Activated naive CD8-positive, alpha-beta T cell treated with anti-CD3 and anti-CD28 coated beads, Interleukin-2, amount 50 U/mL, for 16 hours (primary cell): ENCODE results near the gene CUL5.

ENCODE experiments used
- DNase-seq: peaks from one replicate; pipeline ENCODE4 v3.0.0-alpha.2; 2020; ENCODE audit warnings: low read depth, low spot score

The CUL5 gene

GRCh38 chr11:108008656-108009496 is at the start of gene CUL5:
CUL5 (plus strand) TSS chr11:108008898; CDS start chr11:108009349, 451 bp downstream.
- peak; percentile 75 for DNase-seq

DNA sequence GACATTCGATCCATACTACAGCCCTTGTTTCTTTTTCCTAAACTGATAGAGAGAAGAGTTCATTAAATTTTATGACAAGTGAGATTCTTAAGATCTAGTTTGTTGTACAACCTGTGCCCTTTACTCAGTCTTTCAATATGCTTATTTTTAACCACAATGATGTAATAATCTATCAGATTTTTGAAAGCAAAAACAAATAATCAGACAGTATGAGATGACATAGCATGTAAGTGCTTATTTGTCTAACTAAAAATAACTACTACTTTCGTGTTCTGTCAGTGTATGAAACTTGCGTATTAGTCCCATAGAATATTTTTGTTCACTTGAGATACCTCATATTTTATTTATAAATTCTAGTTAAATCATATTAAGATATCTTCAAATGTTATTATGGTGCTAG is 47.2 kb upstream of the CUL5 start:
- no peak for DNase-seq

- no peak for DNase-seq
These were observed 46.5 kb upstream of the CUL5 start for GRCh38 chr11:107962181-107962580.

DNA sequence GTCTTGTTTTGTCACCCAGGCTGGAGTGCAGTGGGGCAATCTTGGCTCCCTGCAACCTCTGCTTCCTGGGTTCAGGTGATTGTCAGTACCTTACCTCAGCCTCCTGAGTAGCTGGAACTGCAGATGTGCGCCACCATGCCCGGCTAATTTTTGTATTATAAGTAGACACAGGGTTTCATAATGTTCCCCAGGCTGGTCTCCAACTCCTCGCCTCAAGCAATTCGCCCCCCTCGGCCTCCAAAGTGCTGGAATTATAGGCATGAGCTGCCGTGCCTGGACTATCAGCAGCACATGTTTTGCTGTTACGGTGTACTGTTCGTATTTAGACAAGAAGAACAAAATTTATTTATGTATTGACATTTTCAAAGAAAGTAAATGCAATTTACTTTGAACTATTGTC is 45.6 kb upstream of the CUL5 start:
- DNase-seq, result no peak

- no peak for DNase-seq
These were observed 39.5 kb upstream of the CUL5 start for GRCh38 chr11:107969219-107969618.

- no peak for DNase-seq
These were observed 38.6 kb upstream of the CUL5 start for GRCh38 chr11:107970049-107970448.

DNA sequence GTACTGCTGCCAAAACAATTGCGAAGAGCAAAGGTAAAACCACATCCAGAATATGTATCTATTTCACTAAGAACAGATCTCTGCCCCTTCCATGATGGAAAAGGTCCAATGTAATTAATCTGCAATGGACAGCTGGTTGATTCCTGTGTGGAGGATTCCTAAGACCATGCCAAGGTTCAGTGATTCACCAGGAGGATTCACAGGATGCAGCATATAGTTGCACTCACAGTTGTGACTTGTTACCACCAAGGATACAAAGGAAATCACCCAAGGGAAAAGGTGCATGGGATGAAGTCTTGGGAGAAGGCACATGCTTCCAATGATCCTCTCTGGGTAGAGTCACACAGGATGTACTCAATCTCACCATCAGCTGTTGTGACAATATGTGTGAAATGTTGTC is 35.1 kb upstream of the CUL5 start:
- no peak for DNase-seq

DNA sequence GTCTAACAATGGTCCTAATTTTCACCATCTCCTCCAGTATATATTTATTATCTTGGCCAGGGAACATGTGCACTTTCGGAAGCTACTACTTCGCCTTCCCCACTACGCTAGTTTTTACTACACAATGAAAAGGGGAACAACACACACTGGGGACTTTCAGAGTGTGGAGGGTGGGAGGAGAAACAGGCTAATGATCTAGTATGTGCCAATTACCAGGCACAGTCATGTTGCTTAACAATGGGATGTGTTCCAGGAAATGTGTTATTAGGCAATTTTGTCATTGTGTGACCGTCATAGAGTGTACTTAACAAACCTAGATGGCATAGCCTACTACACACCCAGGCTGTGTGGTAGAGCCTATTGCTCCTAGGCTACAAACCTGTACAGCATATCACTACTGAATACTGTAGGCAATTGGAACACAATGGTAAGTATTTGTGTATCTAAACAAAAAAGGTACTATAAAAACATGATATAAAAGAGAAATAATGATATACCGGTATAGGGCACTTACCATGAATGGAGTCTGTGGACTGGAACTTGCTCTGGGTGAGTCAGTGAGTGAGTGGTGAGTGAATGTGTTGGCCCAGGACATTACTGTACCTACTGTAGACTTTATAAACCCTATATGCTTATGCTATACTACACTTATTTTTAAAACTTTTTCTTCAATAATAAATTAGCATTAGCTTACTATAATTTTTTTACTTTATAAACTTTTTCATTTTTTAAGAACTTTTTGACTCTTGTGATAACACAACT is 20.1 kb upstream of the CUL5 start:
- DNase-seq, result no peak

DNA sequence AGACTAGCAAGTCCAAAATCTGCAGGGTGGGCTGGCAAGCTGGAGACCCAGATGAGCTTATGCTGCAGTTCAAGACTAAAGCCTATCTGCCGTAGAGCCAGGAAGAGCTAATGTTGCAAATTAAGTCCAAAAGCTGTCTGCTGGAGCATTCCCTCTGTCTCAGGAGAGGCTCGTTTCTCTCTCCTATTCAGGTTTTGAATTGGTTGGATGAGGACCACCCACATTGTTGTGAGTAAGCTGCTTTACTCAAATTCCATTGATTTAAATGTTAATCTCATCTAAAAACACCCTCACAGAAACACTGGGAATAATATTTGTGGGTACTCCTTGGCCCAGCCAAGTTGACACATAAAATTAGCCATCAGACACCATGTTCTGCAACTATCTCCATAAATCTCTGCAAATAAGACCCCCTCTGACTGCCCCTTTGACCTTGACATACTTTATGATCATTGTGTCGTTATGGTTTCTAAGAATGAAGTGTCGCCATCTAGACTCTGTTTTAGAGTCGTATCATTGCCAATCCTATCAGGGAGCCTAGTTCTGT is 16.8 kb upstream of the CUL5 start:
- DNase-seq, result no peak

DNA sequence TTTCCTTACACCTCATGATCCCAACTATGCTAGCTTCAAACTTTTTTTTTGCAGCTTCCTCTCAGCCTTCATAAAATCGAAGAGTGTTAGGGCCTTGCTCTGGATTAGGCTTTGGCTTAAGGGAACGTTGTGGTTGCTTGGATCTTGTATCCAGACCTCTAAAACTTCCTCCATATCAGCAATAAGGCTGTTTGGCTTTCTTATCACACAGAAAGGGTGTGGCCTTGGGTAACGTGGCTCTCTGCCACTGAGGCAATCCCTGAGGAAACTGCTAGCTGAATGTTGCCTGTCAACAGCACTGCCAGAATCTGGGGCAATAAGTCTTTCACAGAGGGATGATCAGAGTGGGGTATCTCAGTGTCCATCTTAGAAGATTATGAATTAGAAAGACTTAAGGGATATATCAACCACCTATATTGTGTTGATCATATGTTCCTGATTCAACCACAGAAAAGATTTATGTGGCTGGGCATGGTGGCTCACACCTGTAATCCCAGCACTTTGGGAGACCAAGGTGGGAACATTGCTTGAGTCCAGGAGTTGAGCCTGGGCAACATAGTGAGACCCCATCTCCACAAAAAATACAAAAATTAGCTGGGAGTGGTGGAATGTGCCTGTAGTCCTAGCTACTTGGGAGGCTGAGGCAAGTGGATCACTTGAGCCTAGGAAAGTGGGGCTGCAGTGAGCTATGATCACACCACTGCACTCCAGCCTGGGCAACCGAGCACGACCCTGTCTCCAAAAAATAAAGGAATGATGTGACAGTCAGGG is 12.5 kb upstream of the CUL5 start:
- no peak for DNase-seq

- no peak for DNase-seq
These were observed 9.9 kb upstream of the CUL5 start for GRCh38 chr11:107998761-107999160.

DNA sequence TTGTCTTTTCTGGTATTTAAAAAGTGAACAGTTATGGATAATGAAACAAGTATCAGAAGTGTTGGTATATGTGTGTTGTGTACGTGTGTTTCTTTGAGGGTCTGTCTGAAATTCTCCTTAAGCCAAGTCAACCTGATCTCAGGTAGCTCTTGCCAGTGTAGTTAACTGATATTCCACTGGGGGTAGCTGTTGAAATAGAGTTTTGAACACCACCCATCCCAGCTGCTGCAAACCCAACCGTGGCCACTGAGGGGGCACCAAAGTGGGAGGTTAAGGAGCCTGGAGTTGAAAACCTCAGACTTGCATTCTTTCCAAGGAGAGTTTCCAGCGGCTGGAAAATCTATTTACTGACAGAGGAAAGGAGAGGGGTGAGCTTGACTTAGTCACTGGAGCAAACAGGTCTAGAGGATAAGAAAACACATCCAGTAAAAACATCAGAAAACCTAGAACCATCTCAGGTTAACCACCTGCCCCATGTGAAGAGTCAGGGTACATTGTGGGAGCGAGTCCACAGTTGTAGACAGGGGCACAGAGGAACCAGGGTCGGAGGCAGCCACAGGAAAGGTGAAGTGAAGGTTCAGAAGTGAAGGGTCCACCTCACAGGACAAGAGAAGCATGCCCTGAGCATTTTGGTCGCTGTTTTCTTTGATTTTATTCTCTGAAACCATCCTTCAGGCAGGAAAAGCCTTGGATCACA is 8.8 kb upstream of the CUL5 start:
- no peak for DNase-seq

DNA sequence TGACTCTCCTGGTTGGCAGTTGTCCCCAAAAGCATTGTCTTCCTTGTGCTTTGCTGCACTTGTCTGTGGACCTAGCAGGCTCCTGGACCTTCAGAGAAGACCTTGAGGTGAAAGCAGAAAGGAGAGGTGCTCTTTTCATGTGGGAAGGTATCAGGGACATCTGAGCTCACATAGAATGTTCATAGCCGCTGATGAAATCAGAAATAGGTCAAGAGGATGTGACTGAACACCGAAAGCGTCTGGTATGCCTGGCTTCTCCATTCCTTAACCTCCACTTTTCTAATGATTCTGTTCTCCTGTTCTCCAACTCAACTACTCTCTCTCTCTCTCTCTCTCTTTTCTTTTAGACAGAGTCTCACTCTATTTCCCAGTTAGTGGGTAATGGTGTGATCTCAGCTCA is 6.2 kb upstream of the CUL5 start:
- no peak for DNase-seq

DNA sequence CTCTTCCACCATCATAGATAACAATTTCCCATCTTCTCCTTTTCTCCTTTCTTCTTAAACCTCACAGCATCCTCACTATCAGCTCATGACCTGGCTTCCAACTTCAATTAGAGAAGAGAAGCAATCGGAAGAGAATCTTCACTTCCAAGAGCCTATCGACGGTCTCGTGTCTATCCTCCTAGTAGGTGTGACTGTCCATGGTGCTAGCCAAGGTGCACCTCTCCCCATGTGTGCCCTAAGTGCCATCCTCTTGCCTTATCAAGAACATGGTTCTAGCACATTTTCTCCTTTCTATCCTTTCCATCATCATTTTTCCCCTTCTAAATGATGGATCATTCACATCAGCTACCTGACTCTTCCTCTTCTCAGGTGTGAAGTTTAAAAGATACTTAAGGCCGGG is 5.1 kb upstream of the CUL5 start:
- no peak for DNase-seq

GRCh38 chr11:108007819-108008218 is 879 bp upstream of the CUL5 start:
- DNase-seq, result no peak

- DNase-seq, result no peak
These were observed 1.0 kb downstream of the CUL5 start for GRCh38 chr11:108009497-108010370.

GRCh38 chr11:108012139-108012725 is 3.5 kb downstream of the CUL5 start:
- no peak for DNase-seq

DNA sequence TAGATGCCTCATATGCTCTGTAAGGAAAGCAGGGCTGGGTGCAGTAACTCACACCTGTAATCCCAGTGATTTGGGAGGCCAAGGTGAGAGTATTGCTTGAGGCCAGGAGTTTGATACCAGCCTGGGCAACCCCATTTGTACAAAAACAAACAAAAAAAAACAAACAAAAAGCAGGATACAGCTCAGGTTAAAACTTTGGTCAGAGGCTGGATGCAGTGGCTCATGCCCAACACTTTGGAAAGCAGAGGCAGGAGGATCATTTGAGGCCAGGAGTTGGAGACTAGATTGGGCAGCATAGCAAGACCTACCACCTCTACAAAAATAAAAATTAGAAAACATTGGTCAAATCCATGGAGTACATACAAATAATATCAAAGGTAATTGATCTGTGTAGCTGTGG is 7.9 kb downstream of the CUL5 start:
- no peak for DNase-seq

DNA sequence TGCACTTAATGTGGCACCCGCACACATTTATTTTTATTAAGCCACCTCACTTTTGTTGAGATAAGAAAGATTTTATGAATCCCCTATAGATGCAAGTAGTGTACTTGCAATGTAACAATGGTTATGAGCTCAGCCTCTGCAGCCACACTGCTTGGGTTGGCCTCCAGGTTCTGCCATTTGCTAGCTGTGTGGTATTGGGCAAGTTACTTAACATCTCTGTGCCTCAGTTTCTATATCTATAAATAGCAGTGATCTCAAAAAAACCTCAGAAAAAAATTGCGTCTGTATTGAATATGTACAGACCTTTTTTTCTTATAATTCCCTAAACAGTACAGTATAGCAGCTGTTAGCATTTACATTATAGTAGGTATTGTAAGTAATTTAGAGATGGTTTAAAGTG is 10.0 kb downstream of the CUL5 start:
- DNase-seq, result no peak
